Keratinocyte (primary cell): ENCODE measurements around the gene PEMT. TPM values are rescaled to one million over a fixed set of nuclear protein-coding genes. Genes with fewer than 3 reads are reported as not detected.

Experiments used
- DNase-seq: peaks from one replicate; pipeline ENCODE4 v3.0.0-alpha.2; 2011; ENCODE audit warnings: low read depth, missing footprints, low spot score
- FAIRE-seq: peaks from 2 replicates; lab custom pipeline; 2011; peaks lifted over from hg19 to GRCh38; lab: Jason Lieb, UNC
- H2AFZ ChIP-seq: 2 replicates; pipeline ENCODE4 v1.6.0; 2012; ENCODE audit warnings: low read length, control low read depth, inconsistent platforms; ENCODE audit not compliant: control insufficient read depth
- H3K27ac ChIP-seq: 2 replicates; pipeline ENCODE4 v1.5.1; 2011; ENCODE audit warnings: low read length; ENCODE audit not compliant: control insufficient read depth, insufficient read depth
- H3K27me3 ChIP-seq: 3 replicates; pipeline ENCODE4 v1.6.0; 2011; ENCODE audit warnings: low read length; ENCODE audit not compliant: control insufficient read depth, insufficient read depth; ENCODE audit errors: extremely low read depth
- H3K36me3 ChIP-seq, 2 experiments: 2 replicates in 1 of 2; 3 replicates in 1 of 2; pipeline ENCODE4 v1.5.1; 2011; ENCODE audit warnings: low read length in 2 of 2, mild to moderate bottlenecking in 1 of 2; ENCODE audit not compliant: control insufficient read depth in 2 of 2, insufficient read depth in 2 of 2; ENCODE audit errors: extremely low read depth in 1 of 2
- H3K4me1 ChIP-seq: 3 replicates; pipeline ENCODE4 v1.5.1; 2011; ENCODE audit warnings: low read length; ENCODE audit not compliant: control insufficient read depth, insufficient read depth; ENCODE audit errors: extremely low read depth
- H3K4me2 ChIP-seq: 3 replicates; pipeline ENCODE4 v1.6.0; 2011; ENCODE audit warnings: low read depth, low read length; ENCODE audit not compliant: control insufficient read depth, insufficient read depth; ENCODE audit errors: extremely low read depth
- H3K4me3 ChIP-seq, 3 experiments: fragments of 200-600 bp in 1 of 3; sonication (generic) in 1 of 3; 2 replicates in 2 of 3; 3 replicates in 1 of 3; pipeline ENCODE4 v1.5.1; 2011 to 2016; ENCODE audit warnings: low read length in 3 of 3, mild to moderate bottlenecking in 3 of 3, control low read depth in 2 of 3, inconsistent platforms in 1 of 3, low read depth in 1 of 3, mixed read lengths in 1 of 3, mixed run types in 1 of 3, moderate library complexity in 1 of 3; ENCODE audit not compliant: control insufficient read depth in 2 of 3, insufficient read depth in 2 of 3; ENCODE audit errors: extremely low read depth in 1 of 3
- H3K79me2 ChIP-seq: 2 replicates; pipeline ENCODE4 v1.6.0; 2012; ENCODE audit warnings: low read length; ENCODE audit not compliant: control insufficient read depth, insufficient read depth
- H3K9ac ChIP-seq: 3 replicates; pipeline ENCODE4 v1.6.0; 2011; ENCODE audit warnings: low read length; ENCODE audit not compliant: control insufficient read depth, insufficient read depth; ENCODE audit errors: extremely low read depth
- H3K9me1 ChIP-seq: 3 replicates; pipeline ENCODE4 v1.6.0; 2011; ENCODE audit warnings: low read length; ENCODE audit not compliant: control insufficient read depth, insufficient read depth; ENCODE audit errors: extremely low read depth
- H3K9me3 ChIP-seq: 2 replicates; pipeline ENCODE4 v1.5.1; 2012; ENCODE audit warnings: low read depth, low read length; ENCODE audit not compliant: control insufficient read depth
- H4K20me1 ChIP-seq: 3 replicates; pipeline ENCODE4 v1.6.0; 2011; ENCODE audit warnings: low read length; ENCODE audit not compliant: control insufficient read depth, insufficient read depth; ENCODE audit errors: extremely low read depth
- CTCF ChIP-seq, 3 experiments: IDR thresholded peaks in 1 of 3; conservative IDR thresholded peaks in 1 of 3; optimal IDR thresholded peaks in 1 of 3; 2 replicates in 2 of 3; 3 replicates in 1 of 3; pipeline versions ENCODE3 to v1.5.1; 2011; ENCODE audit warnings: low read length in 3 of 3, mild to moderate bottlenecking in 3 of 3, moderate library complexity in 2 of 3, control low read depth in 1 of 3, inconsistent platforms in 1 of 3; ENCODE audit not compliant: insufficient read depth in 2 of 3; ENCODE audit errors: extremely low read depth in 1 of 3
- EZH2 ChIP-seq: IDR thresholded peaks from one replicate; pipeline ENCODE4 v1.6.1; 2012; ENCODE audit warnings: inconsistent platforms, mild to moderate bottlenecking, low read length, moderate library complexity
- dilution Hi-C: fragments of 300-500 bp; cut with MboI; formaldehyde crosslinking; loops from one replicate; pipeline ENCODE4 v1.7.0; 2020; ENCODE audit warnings: low sequenced_read_pairs; ENCODE audit not compliant: extremely low pct_ligation_motif_present
- polyA plus RNA-seq, 5 experiments: library from polyadenylated mRNA; depleted of rRNA in 3 of 5; stranded (reverse) in 3 of 5; stranded (forward) in 1 of 5; unstranded in 1 of 5; fragments of >200 nt; gene quantifications; 1 replicate in 1 of 5; 2 replicates in 3 of 5; 3 replicates in 1 of 5; pipeline versions ENCODE4 v1.2.1 to v1.2.3, GENCODE V29; 2011 to 2012; ENCODE audit warnings: missing spikeins in 2 of 5, low read depth in 1 of 5, low replicate concordance in 1 of 5

PEMT gene
- polyA plus RNA-seq, 1 donor (not counting 4 experiments of a cell fraction or from before 2014, with no cell fraction given), result 17.7 TPM

- dilution Hi-C loops, result no loop called here
These were observed 31.3 kb downstream of the PEMT start for GRCh38 chr17:17560167-17560566.

GRCh38 chr17:17559164-17559563, 32.3 kb downstream of the PEMT start:
- FAIRE-seq, result no peak
- Histone ChIP-seq H3K9me1 (no peaks in the 10 kb centered on the region), H3K4me1 (peaks cover 14% of the 10 kb centered on the region), H3K9ac (no peak overlapping the region), H3K27me3 (no peaks in the 10 kb centered on the region), H3K4me3 (no peak overlapping the region), H3K36me3 (no peaks in the 10 kb centered on the region), H3K4me2 (no peak overlapping the region), H3K79me2 (no peaks in the 10 kb centered on the region), H4K20me1 (no peaks in the 10 kb centered on the region), H2AFZ (no peak overlapping the region), H3K9me3 (no peaks in the 10 kb centered on the region), H3K27ac (no peak overlapping the region)
- no peak for DNase-seq
- dilution Hi-C loops, result no loop called here
- TF ChIP-seq CTCF (optimal IDR thresholded peaks at IDR 0.05 in 1 of 3, IDR thresholded peaks at IDR 0.05 in 1 of 3, conservative IDR thresholded peaks at IDR 0.05 in 1 of 3; ENCODE audit: extremely low read depth in 1 of 3, insufficient read depth in 2 of 3, low read length in 3 of 3), result no peak
- no peak for TF ChIP-seq EZH2

More at GRCh38 chr17:17560167-17560566, 31.3 kb downstream of the PEMT start:
- Histone ChIP-seq H3K4me3 (no peak overlapping the region), H2AFZ (no peak overlapping the region), H3K9me1 (no peaks in the 10 kb centered on the region), H3K9ac (no peak overlapping the region), H3K4me1 (peaks cover 14% of the 10 kb centered on the region), H3K4me2 (no peak overlapping the region), H3K79me2 (no peaks in the 10 kb centered on the region), H4K20me1 (no peaks in the 10 kb centered on the region), H3K27ac (no peak overlapping the region), H3K36me3 (no peaks in the 10 kb centered on the region), H3K27me3 (no peaks in the 10 kb centered on the region), H3K9me3 (no peaks in the 10 kb centered on the region)
- DNase-seq, result no peak
- TF ChIP-seq EZH2 (no peak), CTCF (optimal IDR thresholded peaks at IDR 0.05 in 1 of 3, IDR thresholded peaks at IDR 0.05 in 1 of 3, conservative IDR thresholded peaks at IDR 0.05 in 1 of 3; ENCODE audit: extremely low read depth in 1 of 3, insufficient read depth in 2 of 3, low read length in 3 of 3) (no peak)
- FAIRE-seq, result no peak
